GM18519 (cell line): ENCODE measurements around the gene MEIKIN.

Experiments used
- ATAC-seq: cut with Tn5 transposase; IDR thresholded peaks from one replicate; pipeline ENCODE4 v1.9.1; 2021; ENCODE audit warnings: mild to moderate bottlenecking, moderate library complexity; ENCODE audit not compliant: unreplicated experiment, low FRiP score

The MEIKIN gene

GRCh38 chr5:131818001-131818724 lies 127.3 kb downstream of the MEIKIN start:
- ATAC-seq, result no peak

GRCh38 chr5:131814990-131815389 lies 130.5 kb downstream of the MEIKIN start:
- ATAC-seq, result no peak

- ATAC-seq, result no peak
These were observed 132.9 kb downstream of the MEIKIN start for GRCh38 chr5:131812371-131813160.

GRCh38 chr5:131810510-131811249 lies 134.8 kb downstream of the MEIKIN start:
- ATAC-seq, result peak; percentile 53

GRCh38 chr5:131796793-131797693 lies 148.4 kb downstream of the MEIKIN start, which contains the start of gene FNIP1:
Gene FNIP1 (minus strand): TSS chr5:131797017. CDS start chr5:131796921, 96 bp downstream.
- peak; percentile 84 for ATAC-seq

GRCh38 chr5:131795879-131796792 lies 149.3 kb downstream of the MEIKIN start:
- ATAC-seq, result no peak

GRCh38 chr5:131795228-131795627 lies 150.2 kb downstream of the MEIKIN start:
- ATAC-seq, result no peak

GRCh38 chr5:131794586-131794985 lies 150.9 kb downstream of the MEIKIN start:
- no peak for ATAC-seq

- no peak for ATAC-seq
These were observed 152.6 kb downstream of the MEIKIN start for GRCh38 chr5:131792896-131793295.

GRCh38 chr5:131791866-131792265 lies 153.6 kb downstream of the MEIKIN start:
- ATAC-seq, result no peak

GRCh38 chr5:131790550-131790949 lies 154.9 kb downstream of the MEIKIN start:
- no peak for ATAC-seq

- no peak for ATAC-seq
These were observed 155.7 kb downstream of the MEIKIN start for GRCh38 chr5:131789765-131790164.

GRCh38 chr5:131787736-131788135 lies 157.7 kb downstream of the MEIKIN start:
- ATAC-seq, result no peak

- ATAC-seq, result no peak
These were observed 158.4 kb downstream of the MEIKIN start for GRCh38 chr5:131786900-131787692.

GRCh38 chr5:131786036-131786435 lies 159.4 kb downstream of the MEIKIN start:
- no peak for ATAC-seq

GRCh38 chr5:131783874-131784273 lies 161.6 kb downstream of the MEIKIN start:
- ATAC-seq, result no peak

GRCh38 chr5:131783357-131783756 lies 162.1 kb downstream of the MEIKIN start:
- no peak for ATAC-seq

- no peak for ATAC-seq
These were observed 162.7 kb downstream of the MEIKIN start for GRCh38 chr5:131782717-131783116.
